ENCODE results near the gene CEP70. TPM values are rescaled to one million over a fixed set of nuclear protein-coding genes. Genes with fewer than 3 reads are reported as not detected.

Gene CEP70
- total and polyA plus RNA-seq, 10 of the 15 experiments (the other 5 are each of a cell fraction or from before 2014, with no cell fraction given), result 1.4 to 9.3 (median 2.2) TPM

DNA sequence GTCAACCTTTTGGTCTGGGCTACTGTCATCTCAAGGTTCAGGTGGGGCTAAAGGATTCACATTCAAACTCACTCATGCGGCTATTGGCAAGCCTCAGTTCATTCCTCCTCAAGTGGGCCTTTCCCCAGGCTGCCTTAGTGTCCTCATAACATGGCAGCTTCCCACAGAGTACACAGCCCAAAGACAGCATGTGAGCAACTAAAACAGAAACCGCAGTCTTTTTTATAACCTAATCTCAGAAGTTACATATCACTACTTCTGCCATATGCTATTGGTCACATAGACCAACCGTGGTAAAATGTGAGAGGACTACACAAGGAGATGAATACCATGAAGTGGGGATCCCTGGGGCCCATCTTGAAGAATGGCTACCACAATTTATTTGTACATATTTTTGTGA lies 4.5 kb upstream of the CEP70 start:
- FAIRE-seq, result no peak
- ChIA-PET POLR2A (interaction anchor here (0.6 to 1.8 kb wide), 2 partner anchors 88 to 103 kb away, joined by 4 read pairs; no protein-coding TSS in a partner anchor), SMC1A (ENCODE audit: uncharacterized antibody, unreplicated experiment) (interaction anchor here (0.9 to 2.2 kb wide), 8 partner anchors 10 to 317 kb away, joined by 3 to 18 read pairs (median 4); partner anchors contain the start of gene FAIM), RAD21 (ENCODE audit: unreplicated experiment) (interaction anchor here (1.1 to 2.6 kb wide), 3 partner anchors 119 to 325 kb away, joined by 3 to 14 read pairs (median 5); no protein-coding TSS in a partner anchor), CTCF (interaction anchor here (0.7 to 14.3 kb wide), 4 partner anchors 90 to 318 kb away, joined by 3 to 451 read pairs (median 6); no protein-coding TSS in a partner anchor)
- DNase-seq (ENCODE audit: low read depth, low spot score), result no peak
- H3K36me3 ChIP-seq (ENCODE audit: control insufficient read depth in 2 of 2, insufficient read depth in 2 of 2, low read length in 1 of 2), result no peaks in the 10 kb centered on the region
- H2AFZ ChIP-seq (ENCODE audit: control insufficient read depth, low read depth, low read length), result no peak overlapping the region
- no peak overlapping the region for H3K4me2 ChIP-seq (ENCODE audit: control insufficient read depth, insufficient read depth)
- TF ChIP-seq ZNF622 (IDR thresholded peaks at IDR 0.05) (no peak), SREBF1 (IDR thresholded peaks at IDR 0.05; ENCODE audit: low read length) (no peak), SMAD5 (IDR thresholded peaks at IDR 0.05; ENCODE audit: low read depth) (no peak), LARP7 (IDR thresholded peaks at IDR 0.05) (no peak), RAD51 (IDR thresholded peaks at IDR 0.05) (no peak), YY1 (IDR thresholded peaks at IDR 0.05; ENCODE audit: low read depth, low read length) (no peak)
- TF ChIP-seq, protein P1, sequence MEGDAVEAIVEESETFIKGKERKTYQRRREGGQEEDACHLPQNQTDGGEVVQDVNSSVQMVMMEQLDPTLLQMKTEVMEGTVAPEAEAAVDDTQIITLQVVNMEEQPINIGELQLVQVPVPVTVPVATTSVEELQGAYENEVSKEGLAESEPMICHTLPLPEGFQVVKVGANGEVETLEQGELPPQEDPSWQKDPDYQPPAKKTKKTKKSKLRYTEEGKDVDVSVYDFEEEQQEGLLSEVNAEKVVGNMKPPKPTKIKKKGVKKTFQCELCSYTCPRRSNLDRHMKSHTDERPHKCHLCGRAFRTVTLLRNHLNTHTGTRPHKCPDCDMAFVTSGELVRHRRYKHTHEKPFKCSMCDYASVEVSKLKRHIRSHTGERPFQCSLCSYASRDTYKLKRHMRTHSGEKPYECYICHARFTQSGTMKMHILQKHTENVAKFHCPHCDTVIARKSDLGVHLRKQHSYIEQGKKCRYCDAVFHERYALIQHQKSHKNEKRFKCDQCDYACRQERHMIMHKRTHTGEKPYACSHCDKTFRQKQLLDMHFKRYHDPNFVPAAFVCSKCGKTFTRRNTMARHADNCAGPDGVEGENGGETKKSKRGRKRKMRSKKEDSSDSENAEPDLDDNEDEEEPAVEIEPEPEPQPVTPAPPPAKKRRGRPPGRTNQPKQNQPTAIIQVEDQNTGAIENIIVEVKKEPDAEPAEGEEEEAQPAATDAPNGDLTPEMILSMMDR (IDR thresholded peaks at IDR 0.05 in 2 of 3, conservative IDR thresholded peaks at IDR 0.05 in 1 of 3; ENCODE audit: control insufficient read depth in 2 of 3, extremely low read depth in 1 of 3, insufficient read depth in 1 of 3, low read depth in 3 of 3, low read length in 3 of 3), result no peak
- TF ChIP-seq, protein P2, sequence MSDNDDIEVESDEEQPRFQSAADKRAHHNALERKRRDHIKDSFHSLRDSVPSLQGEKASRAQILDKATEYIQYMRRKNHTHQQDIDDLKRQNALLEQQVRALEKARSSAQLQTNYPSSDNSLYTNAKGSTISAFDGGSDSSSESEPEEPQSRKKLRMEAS (IDR thresholded peaks at IDR 0.05; ENCODE audit: low read depth, low read length), result no peak
- TF ChIP-seq, protein P3, sequence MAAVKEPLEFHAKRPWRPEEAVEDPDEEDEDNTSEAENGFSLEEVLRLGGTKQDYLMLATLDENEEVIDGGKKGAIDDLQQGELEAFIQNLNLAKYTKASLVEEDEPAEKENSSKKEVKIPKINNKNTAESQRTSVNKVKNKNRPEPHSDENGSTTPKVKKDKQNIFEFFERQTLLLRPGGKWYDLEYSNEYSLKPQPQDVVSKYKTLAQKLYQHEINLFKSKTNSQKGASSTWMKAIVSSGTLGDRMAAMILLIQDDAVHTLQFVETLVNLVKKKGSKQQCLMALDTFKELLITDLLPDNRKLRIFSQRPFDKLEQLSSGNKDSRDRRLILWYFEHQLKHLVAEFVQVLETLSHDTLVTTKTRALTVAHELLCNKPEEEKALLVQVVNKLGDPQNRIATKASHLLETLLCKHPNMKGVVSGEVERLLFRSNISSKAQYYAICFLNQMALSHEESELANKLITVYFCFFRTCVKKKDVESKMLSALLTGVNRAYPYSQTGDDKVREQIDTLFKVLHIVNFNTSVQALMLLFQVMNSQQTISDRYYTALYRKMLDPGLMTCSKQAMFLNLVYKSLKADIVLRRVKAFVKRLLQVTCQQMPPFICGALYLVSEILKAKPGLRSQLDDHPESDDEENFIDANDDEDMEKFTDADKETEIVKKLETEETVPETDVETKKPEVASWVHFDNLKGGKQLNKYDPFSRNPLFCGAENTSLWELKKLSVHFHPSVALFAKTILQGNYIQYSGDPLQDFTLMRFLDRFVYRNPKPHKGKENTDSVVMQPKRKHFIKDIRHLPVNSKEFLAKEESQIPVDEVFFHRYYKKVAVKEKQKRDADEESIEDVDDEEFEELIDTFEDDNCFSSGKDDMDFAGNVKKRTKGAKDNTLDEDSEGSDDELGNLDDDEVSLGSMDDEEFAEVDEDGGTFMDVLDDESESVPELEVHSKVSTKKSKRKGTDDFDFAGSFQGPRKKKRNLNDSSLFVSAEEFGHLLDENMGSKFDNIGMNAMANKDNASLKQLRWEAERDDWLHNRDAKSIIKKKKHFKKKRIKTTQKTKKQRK (IDR thresholded peaks at IDR 0.05; ENCODE audit: low read depth, low read length), result no peak
- no peak for ATAC-seq
- no peak overlapping the region for H3K27ac ChIP-seq (ENCODE audit: control insufficient read depth, insufficient read depth)
- 69% methylated on average over 3 of the region's 3 CpGs for WGBS (ENCODE audit: insufficient coverage, insufficient replicate concordance, low lambda C conversion rate, missing lambda C conversion rate)
- H3K79me2 ChIP-seq (ENCODE audit: control insufficient read depth, insufficient read depth, low read length), result no peaks in the 10 kb centered on the region
- H3K4me1 ChIP-seq (ENCODE audit: control insufficient read depth, insufficient read depth, low read length), result peaks cover 10% of the 10 kb centered on the region
- in situ Hi-C loops (cut with MboI) (loop anchor here (5.0 kb wide), 1 partner anchor 319 kb away; no protein-coding TSS in a partner anchor), intact Hi-C loops (cut with micrococcal nuclease; ENCODE audit: unreplicated experiment) (no loop called here)
- H3K4me3 ChIP-seq, result no peak overlapping the region
- BruUV-seq (replicated peaks), result no TSS peak
- peaks cover 4% of the 10 kb centered on the region; the same call in 2 of the 3 replicates for H3K9me3 ChIP-seq (replicated peaks; ENCODE audit: control insufficient read depth, insufficient read depth, low read length)
- no peaks in the 10 kb centered on the region; a peak in 1 of 4 replicates for H3K27me3 ChIP-seq (replicated peaks in 1 of 2; ENCODE audit: control insufficient read depth in 2 of 2, insufficient read depth in 2 of 2, low read length in 1 of 2)
- no peak overlapping the region for H3K9ac ChIP-seq (ENCODE audit: control insufficient read depth, insufficient read depth, low read length)
- H4K20me1 ChIP-seq (ENCODE audit: control insufficient read depth, insufficient read depth), result no peaks in the 10 kb centered on the region

All from GM12878 (cell line).